IMR-90 (cell line): ENCODE measurements around the gene TMEM121B. TPM values are rescaled to one million over a fixed set of nuclear protein-coding genes. Genes with fewer than 3 reads are reported as not detected.

Source experiments
- ATAC-seq: fragments of 200-7000 bp; cut with Tn5 transposase; 2 replicates; pipeline ENCODE4 v1.9.1; 2020; ENCODE audit warnings: low read depth, mild to moderate bottlenecking, moderate library complexity
- BruUV-seq: library from RNA; stranded (reverse); fragments of 400-500 nt; replicated peaks from 2 replicates; lab custom pipeline; 2021; lab: Mats Ljungman, UMichigan
- CTCF ChIA-PET: fragments of 300-600 bp; formaldehyde crosslinking; extraction: SDS; loops from one replicate; lab custom pipeline; 2021; ENCODE audit warnings: antibody characterized with exemption; lab: Yijun Ruan, JAX
- POLR2A ChIA-PET: fragments of 300-600 bp; sonication (Branson Sonifier 250); formaldehyde crosslinking; loops from one replicate; lab custom pipeline; 2022; ENCODE audit warnings: antibody characterized with exemption; ENCODE audit not compliant: unreplicated experiment; lab: Charles Lee
- DNase-seq: peaks from one replicate; pipeline ENCODE4 v3.0.0; 2013
- H2AFZ ChIP-seq: replicated peaks from 2 replicates; pipeline ENCODE3; 2013; ENCODE audit warnings: low read length, mild to moderate bottlenecking; ENCODE audit not compliant: poor library complexity
- H2AK5ac ChIP-seq: 2 replicates; pipeline ENCODE4 v1.6.1; 2013; ENCODE audit warnings: low read depth, low read length, inconsistent platforms
- H2AK9ac ChIP-seq: replicated peaks from 2 replicates; pipeline ENCODE3; 2013; ENCODE audit warnings: mild to moderate bottlenecking, low read depth, low read length, moderate library complexity; ENCODE audit not compliant: poor library complexity
- H2BK120ac ChIP-seq: 2 replicates; pipeline ENCODE4 v1.6.1; 2013; ENCODE audit warnings: low read depth, low read length, inconsistent platforms
- H2BK15ac ChIP-seq: 3 replicates; pipeline ENCODE4 v1.6.1; 2013; ENCODE audit warnings: low read depth, low read length, inconsistent platforms
- H2BK20ac ChIP-seq: 2 replicates; pipeline ENCODE4 v1.6.1; 2013; ENCODE audit warnings: low read depth, mild to moderate bottlenecking, inconsistent platforms, low read length, moderate library complexity
- H2BK5ac ChIP-seq: 2 replicates; pipeline ENCODE4 v1.6.1; 2013; ENCODE audit warnings: mild to moderate bottlenecking, low read depth, low read length, inconsistent platforms; ENCODE audit not compliant: poor library complexity, severe bottlenecking
- H3K14ac ChIP-seq: replicated peaks from 2 replicates; pipeline ENCODE4 v1.6.1; 2013; ENCODE audit warnings: low read depth, low read length, inconsistent platforms
- H3K18ac ChIP-seq: 2 replicates; pipeline ENCODE4 v1.6.1; 2013; ENCODE audit warnings: low read depth, low read length, control low read depth
- H3K23ac ChIP-seq: 2 replicates; pipeline ENCODE4 v1.6.1; 2013; ENCODE audit warnings: low read depth, low read length, inconsistent platforms
- H3K27ac ChIP-seq: 2 replicates; pipeline ENCODE4 v1.5.1; 2013; ENCODE audit warnings: mild to moderate bottlenecking, control low read depth, low read length; ENCODE audit not compliant: insufficient read depth
- H3K27me3 ChIP-seq: 2 replicates; pipeline ENCODE4 v1.6.1; 2013; ENCODE audit warnings: low read length; ENCODE audit not compliant: control insufficient read depth, insufficient read depth
- H3K36me3 ChIP-seq: 2 replicates; pipeline ENCODE4 v1.6.1; 2013; ENCODE audit warnings: low read length, mixed read lengths; ENCODE audit not compliant: control insufficient read depth, insufficient read depth
- H3K4ac ChIP-seq: 2 replicates; pipeline ENCODE4 v1.6.1; 2013; ENCODE audit warnings: low read depth, low read length, inconsistent platforms
- H3K4me1 ChIP-seq: 2 replicates; pipeline ENCODE4 v1.6.1; 2013; ENCODE audit warnings: low read length, mixed read lengths; ENCODE audit not compliant: control insufficient read depth, insufficient read depth
- H3K4me2 ChIP-seq: 2 replicates; pipeline ENCODE4 v1.6.1; 2013; ENCODE audit warnings: low read depth, mild to moderate bottlenecking, control low read depth, low read length, moderate library complexity
- H3K4me3 ChIP-seq: 2 replicates; pipeline ENCODE4 v1.5.1; 2013; ENCODE audit warnings: low read depth, mild to moderate bottlenecking, control low read depth, low read length, moderate library complexity; ENCODE audit not compliant: insufficient read depth
- H3K56ac ChIP-seq: 2 replicates; pipeline ENCODE4 v1.6.1; 2013; ENCODE audit warnings: low read length, inconsistent platforms; ENCODE audit not compliant: insufficient read depth; ENCODE audit errors: extremely low read depth
- H3K79me1 ChIP-seq, 2 experiments: 2 replicates each; pipeline ENCODE4 v1.6.1; 2013; ENCODE audit warnings: low read length in 2 of 2, inconsistent platforms in 1 of 2, low read depth in 1 of 2
- H3K9ac ChIP-seq: 2 replicates; pipeline ENCODE4 v1.6.1; 2013; ENCODE audit warnings: low read depth, low read length, control low read depth
- H3K9me1 ChIP-seq: 2 replicates; pipeline ENCODE4 v1.6.1; 2013; ENCODE audit warnings: low read length, inconsistent platforms; ENCODE audit not compliant: insufficient read depth
- H3K9me3 ChIP-seq: 2 replicates; pipeline ENCODE4 v1.6.1; 2013; ENCODE audit warnings: low read length; ENCODE audit not compliant: control insufficient read depth, insufficient read depth
- H4K20me1 ChIP-seq: 2 replicates; pipeline ENCODE4 v1.6.1; 2013; ENCODE audit warnings: low read length, inconsistent platforms; ENCODE audit not compliant: insufficient read depth
- H4K5ac ChIP-seq: 2 replicates; pipeline ENCODE4 v1.6.1; 2013; ENCODE audit warnings: mild to moderate bottlenecking, low read depth, low read length, control low read depth
- H4K8ac ChIP-seq, 2 experiments: 2 replicates each; pipeline ENCODE4 v1.6.1; 2013; ENCODE audit warnings: low read depth in 2 of 2, low read length in 2 of 2, control low read depth in 1 of 2, inconsistent platforms in 1 of 2
- H4K91ac ChIP-seq: 2 replicates; pipeline ENCODE4 v1.6.1; 2013; ENCODE audit warnings: low read depth, low read length, inconsistent platforms; ENCODE audit not compliant: insufficient read depth
- BHLHE40 ChIP-seq: fragments of 150-350 bp; IDR thresholded peaks from 2 replicates; pipeline ENCODE4 v1.6.1; 2016; ENCODE audit warnings: mild to moderate bottlenecking, low read depth, low read length
- CEBPB ChIP-seq: IDR thresholded peaks from 2 replicates; pipeline ENCODE4 v1.6.1; 2012; ENCODE audit warnings: low read depth, low read length, improper control_type of control experiment
- CHD1 ChIP-seq: IDR thresholded peaks from 2 replicates; pipeline ENCODE4 v1.6.1; 2012; ENCODE audit warnings: low read depth, low read length, improper control_type of control experiment
- ELK1 ChIP-seq: fragments of 150-350 bp; IDR thresholded peaks from 2 replicates; pipeline ENCODE4 v1.6.1; 2016; ENCODE audit warnings: low read depth, mild to moderate bottlenecking, low read length, moderate library complexity, borderline replicate concordance
- FOS ChIP-seq: fragments of 150-350 bp; IDR thresholded peaks from 2 replicates; pipeline ENCODE4 v1.6.1; 2016; ENCODE audit warnings: low read depth, low read length
- MAFK ChIP-seq: IDR thresholded peaks from 2 replicates; pipeline ENCODE4 v1.6.1; 2012; ENCODE audit warnings: low read depth, low read length, improper control_type of control experiment
- MAZ ChIP-seq: IDR thresholded peaks from 2 replicates; pipeline ENCODE4 v1.6.1; 2012; ENCODE audit warnings: low read depth, mild to moderate bottlenecking, low read length, improper control_type of control experiment, moderate library complexity, borderline replicate concordance
- MXI1 ChIP-seq: IDR thresholded peaks from 2 replicates; pipeline ENCODE4 v1.6.1; 2012; ENCODE audit warnings: low read depth, mild to moderate bottlenecking, low read length, moderate library complexity, borderline replicate concordance
- NFE2L2 ChIP-seq: fragments of 150-350 bp; IDR thresholded peaks from 2 replicates; pipeline ENCODE4 v1.6.1; 2016; ENCODE audit warnings: low read depth, mild to moderate bottlenecking, low read length
- POLR2A ChIP-seq: IDR thresholded peaks from 2 replicates; pipeline ENCODE4 v1.6.1; 2012; ENCODE audit warnings: mild to moderate bottlenecking, low read depth, low read length
- RAD21 ChIP-seq: IDR thresholded peaks from 2 replicates; pipeline ENCODE4 v1.6.1; 2012; ENCODE audit warnings: low read length, improper control_type of control experiment
- RCOR1 ChIP-seq: IDR thresholded peaks from 2 replicates; pipeline ENCODE4 v1.6.1; 2012; ENCODE audit warnings: mild to moderate bottlenecking, low read length, improper control_type of control experiment; ENCODE audit not compliant: insufficient replicate concordance
- RFX5 ChIP-seq: IDR thresholded peaks from 2 replicates; pipeline ENCODE4 v1.8.0; 2012; ENCODE audit warnings: low read depth, mild to moderate bottlenecking, low read length, moderate library complexity
- SMC3 ChIP-seq: fragments of 150-350 bp; IDR thresholded peaks from 2 replicates; pipeline ENCODE4 v1.6.1; 2016; ENCODE audit warnings: low read depth, mild to moderate bottlenecking, antibody characterized with exemption, low read length, moderate library complexity
- USF2 ChIP-seq: fragments of 150-350 bp; IDR thresholded peaks from 2 replicates; pipeline ENCODE4 v1.6.1; 2017; ENCODE audit warnings: mild to moderate bottlenecking, antibody characterized with exemption, low read length, low read depth
- WGBS, 2 experiments: methylation state at CpG; one replicate each; pipeline versions ENCODE4 v1.1.5 to v1.1.7; 2013; ENCODE audit warnings: missing lambda C conversion rate in 2 of 2; ENCODE audit not compliant: insufficient read length in 1 of 2; ENCODE audit errors: extremely low coverage in 2 of 2; 5-methylcytosine and 5-hydroxymethylcytosine counted together
- dilution Hi-C: fragments of 300-500 bp; cut with HindIII; formaldehyde crosslinking; loops from one replicate; pipeline ENCODE4 v1.14.3; 2018; ENCODE audit warnings: low sequenced_read_pairs; ENCODE audit not compliant: unreplicated experiment
- in situ Hi-C: fragments of 300-500 bp; cut with MboI; formaldehyde crosslinking; loops from 3 replicates; pipeline ENCODE4 v1.14.3; 2019; ENCODE audit warnings: low sequenced_read_pairs, inconsistent platforms, mixed read lengths
- intact Hi-C: fragments of 100-400 bp; cut with micrococcal nuclease; formaldehyde crosslinking; loops from 2 replicates; pipeline ENCODE4 v1.10.0; 2022
- polyA plus RNA-seq, 3 experiments: library from polyadenylated mRNA; depleted of rRNA; stranded (reverse); fragments of >200 nt; gene quantifications; 2 replicates each; pipeline ENCODE4 v1.2.3, GENCODE V29; 2012; ENCODE audit warnings: low replicate concordance in 1 of 3
- total RNA-seq: library from RNA; depleted of rRNA; stranded (reverse); fragments of >200 nt; gene quantifications from 2 replicates; pipeline ENCODE4 v1.2.3, GENCODE V29; 2012
- TF ChIP-seq, protein P1 (sequence below): conservative IDR thresholded peaks from 2 replicates; pipeline ENCODE4 v1.5.1; 2012; ENCODE audit warnings: mild to moderate bottlenecking, low read depth, low read length, improper control_type of control experiment

Gene TMEM121B
- total and polyA plus RNA-seq, 2 of the 4 experiments (the other 2 are of a cell fraction), result under 0.01 to 0.29 TPM

GRCh38 chr22:17152971-17153370, 31.8 kb upstream of the TMEM121B start:
- BruUV-seq, result no TSS peak
- no peak overlapping the region for H2BK120ac ChIP-seq
- no peak overlapping the region for H3K27ac ChIP-seq
- no peak overlapping the region for H2BK5ac ChIP-seq
- no peak for ATAC-seq
- no peak overlapping the region for H3K4me3 ChIP-seq
- H4K5ac ChIP-seq, result no peak overlapping the region
- no peak overlapping the region for H3K14ac ChIP-seq
- no peak overlapping the region for H4K8ac ChIP-seq
- dilution Hi-C loops (no loop called here), in situ Hi-C loops (loop anchor here (5.0 kb wide), 1 partner anchor 66 kb away; no protein-coding TSS in a partner anchor), intact Hi-C loops (no loop called here)
- peaks cover 6% of the 10 kb centered on the region; the same call in 1 of the 2 replicates for H3K36me3 ChIP-seq
- H2AK5ac ChIP-seq, result no peak overlapping the region
- WGBS, 2 experiments, result 48% methylated on average over 3 of the region's 3 CpGs; no CpG with 5 or more reads in 1 of the 2 experiments
- TF ChIP-seq NFE2L2 (no peak), MAFK (no peak), RAD21 (no peak), USF2 (no peak), RFX5 (no peak), RCOR1 (no peak), CEBPB (no peak), CHD1 (no peak), ELK1 (no peak), BHLHE40 (no peak), POLR2A (no peak), FOS (no peak), MAZ (no peak), MXI1 (no peak), SMC3 (no peak)
- TF ChIP-seq, protein P1, sequence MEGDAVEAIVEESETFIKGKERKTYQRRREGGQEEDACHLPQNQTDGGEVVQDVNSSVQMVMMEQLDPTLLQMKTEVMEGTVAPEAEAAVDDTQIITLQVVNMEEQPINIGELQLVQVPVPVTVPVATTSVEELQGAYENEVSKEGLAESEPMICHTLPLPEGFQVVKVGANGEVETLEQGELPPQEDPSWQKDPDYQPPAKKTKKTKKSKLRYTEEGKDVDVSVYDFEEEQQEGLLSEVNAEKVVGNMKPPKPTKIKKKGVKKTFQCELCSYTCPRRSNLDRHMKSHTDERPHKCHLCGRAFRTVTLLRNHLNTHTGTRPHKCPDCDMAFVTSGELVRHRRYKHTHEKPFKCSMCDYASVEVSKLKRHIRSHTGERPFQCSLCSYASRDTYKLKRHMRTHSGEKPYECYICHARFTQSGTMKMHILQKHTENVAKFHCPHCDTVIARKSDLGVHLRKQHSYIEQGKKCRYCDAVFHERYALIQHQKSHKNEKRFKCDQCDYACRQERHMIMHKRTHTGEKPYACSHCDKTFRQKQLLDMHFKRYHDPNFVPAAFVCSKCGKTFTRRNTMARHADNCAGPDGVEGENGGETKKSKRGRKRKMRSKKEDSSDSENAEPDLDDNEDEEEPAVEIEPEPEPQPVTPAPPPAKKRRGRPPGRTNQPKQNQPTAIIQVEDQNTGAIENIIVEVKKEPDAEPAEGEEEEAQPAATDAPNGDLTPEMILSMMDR, result no peak
- H3K4ac ChIP-seq, result no peak overlapping the region
- peaks cover 21 to 40% of the 10 kb centered on the region in 2 experiments for H3K79me1 ChIP-seq
- no peaks in the 10 kb centered on the region for H3K9me3 ChIP-seq
- H4K91ac ChIP-seq, result no peak overlapping the region
- H3K9me1 ChIP-seq, result no peaks in the 10 kb centered on the region
- H3K56ac ChIP-seq, result no peak overlapping the region
- POLR2A ChIA-PET, result no interaction called here
- H3K9ac ChIP-seq, result no peak overlapping the region
- no peak overlapping the region for H3K4me2 ChIP-seq
- no peak overlapping the region for H2AFZ ChIP-seq
- H3K23ac ChIP-seq, result no peak overlapping the region
- CTCF ChIA-PET, result interaction anchor here (0.6 kb wide), 1 partner anchor 214 kb away, joined by 3 read pairs; no protein-coding TSS in a partner anchor
- H2AK9ac ChIP-seq, result no peak overlapping the region
- no peak overlapping the region for H3K18ac ChIP-seq
- no peak overlapping the region for H2BK20ac ChIP-seq
- peaks cover 27% of the 10 kb centered on the region for H4K20me1 ChIP-seq
- H3K4me1 ChIP-seq, result peaks cover 2% of the 10 kb centered on the region; the same call in 1 of the 2 replicates
- H3K27me3 ChIP-seq, result no peaks in the 10 kb centered on the region
- no peak for DNase-seq
- H2BK15ac ChIP-seq, result no peak overlapping the region
